Measurements from ENCODE around the gene CSMD2.

Gene CSMD2

DNA sequence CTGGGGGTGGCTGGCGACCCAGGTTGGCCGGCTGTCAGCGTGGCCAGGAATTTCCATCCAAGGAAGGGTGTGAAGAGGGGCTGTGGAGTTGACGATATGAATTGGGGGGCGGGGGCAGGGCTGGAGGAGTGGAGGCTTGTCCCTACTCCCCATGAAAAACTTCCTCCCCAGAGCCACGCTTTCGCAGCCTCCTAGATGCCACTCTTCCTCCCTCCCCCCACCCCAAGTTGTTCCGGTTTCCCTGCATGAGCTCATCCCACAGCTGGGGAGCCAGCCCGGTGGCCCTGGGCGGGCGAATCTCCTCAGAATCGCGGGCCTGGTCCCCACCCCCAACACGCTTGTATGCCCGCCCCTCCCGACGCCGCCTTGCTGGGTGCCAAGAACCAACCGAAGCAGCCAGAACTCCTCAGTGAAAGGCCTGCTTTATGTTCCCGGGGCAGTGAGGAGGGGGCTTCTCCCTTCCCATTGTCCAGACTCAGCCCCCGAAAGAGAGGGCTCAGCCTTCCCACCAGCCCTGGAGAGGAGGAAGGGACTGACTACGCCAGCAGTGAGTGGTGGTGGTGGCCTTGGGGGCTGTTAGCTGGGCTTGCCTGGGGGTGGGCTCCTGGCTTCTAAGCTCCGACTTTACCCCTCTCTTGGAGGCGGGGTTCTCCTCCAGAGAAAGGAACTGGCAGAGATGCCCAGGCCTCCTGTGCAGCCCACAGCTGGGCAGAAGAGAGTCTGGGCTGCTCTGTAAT is 1.8 kb upstream of the CSMD2 start:
- no peaks in the 10 kb centered on the region for H3K79me2 ChIP-seq (ENCODE audit: insufficient read depth, low read length)
- no peaks in the 10 kb centered on the region for H3K9me3 ChIP-seq (ENCODE audit: insufficient read depth, low read depth, low read length)
- H3K4me2 ChIP-seq (ENCODE audit: low read depth, low read length, poor library complexity, severe bottlenecking): no peak overlapping the region
- no peaks in the 10 kb centered on the region for H4K20me1 ChIP-seq (ENCODE audit: insufficient read depth, low read length, poor library complexity, severe bottlenecking)
- no peak for TF ChIP-seq EZH2phosphoT487 (IDR thresholded peaks at IDR 0.05; ENCODE audit: borderline replicate concordance)
- TF ChIP-seq, protein P1, sequence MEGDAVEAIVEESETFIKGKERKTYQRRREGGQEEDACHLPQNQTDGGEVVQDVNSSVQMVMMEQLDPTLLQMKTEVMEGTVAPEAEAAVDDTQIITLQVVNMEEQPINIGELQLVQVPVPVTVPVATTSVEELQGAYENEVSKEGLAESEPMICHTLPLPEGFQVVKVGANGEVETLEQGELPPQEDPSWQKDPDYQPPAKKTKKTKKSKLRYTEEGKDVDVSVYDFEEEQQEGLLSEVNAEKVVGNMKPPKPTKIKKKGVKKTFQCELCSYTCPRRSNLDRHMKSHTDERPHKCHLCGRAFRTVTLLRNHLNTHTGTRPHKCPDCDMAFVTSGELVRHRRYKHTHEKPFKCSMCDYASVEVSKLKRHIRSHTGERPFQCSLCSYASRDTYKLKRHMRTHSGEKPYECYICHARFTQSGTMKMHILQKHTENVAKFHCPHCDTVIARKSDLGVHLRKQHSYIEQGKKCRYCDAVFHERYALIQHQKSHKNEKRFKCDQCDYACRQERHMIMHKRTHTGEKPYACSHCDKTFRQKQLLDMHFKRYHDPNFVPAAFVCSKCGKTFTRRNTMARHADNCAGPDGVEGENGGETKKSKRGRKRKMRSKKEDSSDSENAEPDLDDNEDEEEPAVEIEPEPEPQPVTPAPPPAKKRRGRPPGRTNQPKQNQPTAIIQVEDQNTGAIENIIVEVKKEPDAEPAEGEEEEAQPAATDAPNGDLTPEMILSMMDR (conservative IDR thresholded peaks at IDR 0.05; ENCODE audit: low read length): no peak
- no peak overlapping the region for H2AFZ ChIP-seq (ENCODE audit: low read length)
- H3K27me3 ChIP-seq (ENCODE audit: insufficient read depth, low read length, poor library complexity, severe bottlenecking): no peaks in the 10 kb centered on the region
- H3K4me1 ChIP-seq (ENCODE audit: insufficient read depth, low read length, poor library complexity, severe bottlenecking): no peaks in the 10 kb centered on the region
- no peaks in the 10 kb centered on the region for H3K36me3 ChIP-seq (ENCODE audit: insufficient read depth, low read length)
- no peak overlapping the region for H3K9ac ChIP-seq (ENCODE audit: low read depth, low read length, poor library complexity, severe bottlenecking)
- H3K4me3 ChIP-seq (ENCODE audit: low read length, poor library complexity, severe bottlenecking): no peak overlapping the region
- no peaks in the 10 kb centered on the region for H3K9me2 ChIP-seq (replicated peaks; ENCODE audit: low read depth, low read length)
- H3F3A ChIP-seq (ENCODE audit: low read depth): no peaks in the 10 kb centered on the region

DNA sequence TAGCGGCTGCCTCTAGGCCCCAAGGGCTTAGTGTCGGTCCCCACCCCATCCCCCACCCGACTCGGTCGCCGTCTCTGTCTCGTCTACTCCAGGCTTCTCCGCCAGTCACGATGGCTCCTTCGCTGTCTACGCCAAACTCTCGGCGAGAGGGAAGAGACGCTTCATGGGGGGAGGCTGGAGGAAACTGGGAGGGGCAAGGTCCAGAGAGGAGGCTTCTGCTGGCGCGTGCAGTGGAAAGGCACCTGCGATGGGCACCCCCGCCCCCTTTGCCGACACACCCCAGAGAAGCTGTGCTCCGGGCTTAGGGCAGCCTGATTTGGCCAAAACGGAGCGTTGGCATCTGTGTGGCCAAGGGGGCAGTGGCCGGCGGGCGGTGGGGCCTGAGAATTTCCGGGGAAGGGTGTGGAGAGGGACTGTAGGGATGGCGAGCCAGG is 1.2 kb upstream of the CSMD2 start:
- Histone ChIP-seq H4K20me1 (ENCODE audit: insufficient read depth, low read length, poor library complexity, severe bottlenecking) (no peaks in the 10 kb centered on the region), H3K4me2 (ENCODE audit: low read depth, low read length, poor library complexity, severe bottlenecking) (no peak overlapping the region), H3K9me3 (ENCODE audit: insufficient read depth, low read depth, low read length) (no peaks in the 10 kb centered on the region), H3K36me3 (ENCODE audit: insufficient read depth, low read length) (no peaks in the 10 kb centered on the region), H3K9ac (ENCODE audit: low read depth, low read length, poor library complexity, severe bottlenecking) (no peak overlapping the region), H2AFZ (ENCODE audit: low read length) (no peak overlapping the region), H3K9me2 (replicated peaks; ENCODE audit: low read depth, low read length) (no peaks in the 10 kb centered on the region), H3K4me3 (ENCODE audit: low read length, poor library complexity, severe bottlenecking) (no peak overlapping the region), H3K27me3 (ENCODE audit: insufficient read depth, low read length, poor library complexity, severe bottlenecking) (no peaks in the 10 kb centered on the region), H3K79me2 (ENCODE audit: insufficient read depth, low read length) (no peaks in the 10 kb centered on the region), H3K4me1 (ENCODE audit: insufficient read depth, low read length, poor library complexity, severe bottlenecking) (no peaks in the 10 kb centered on the region), H3F3A (ENCODE audit: low read depth) (no peaks in the 10 kb centered on the region)
- TF ChIP-seq, protein P1 (conservative IDR thresholded peaks at IDR 0.05; ENCODE audit: low read length): no peak
- TF ChIP-seq EZH2phosphoT487 (IDR thresholded peaks at IDR 0.05; ENCODE audit: borderline replicate concordance): no peak

DNA sequence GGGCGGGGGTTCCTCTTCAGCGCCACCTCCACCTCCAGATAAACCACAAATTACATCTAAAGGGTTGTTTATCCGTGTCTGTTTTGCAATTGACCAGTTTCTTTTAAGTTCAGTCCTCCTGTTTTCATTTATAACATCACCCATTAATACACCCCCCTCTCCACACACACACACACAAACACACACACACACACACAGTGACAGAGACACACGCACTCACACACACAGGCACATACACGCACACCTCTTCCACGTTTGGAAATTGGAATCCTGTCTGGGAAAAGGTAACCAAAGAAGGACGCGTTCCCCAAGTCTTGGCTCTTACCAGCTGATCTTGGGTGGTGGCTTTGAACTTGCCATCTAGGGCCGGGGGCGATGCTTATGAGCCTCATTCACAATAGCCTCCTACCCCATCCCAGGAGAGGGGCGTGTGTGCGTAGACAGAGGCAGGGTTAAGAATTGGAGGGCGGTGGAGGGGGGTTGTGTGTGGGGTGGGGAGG is 442 bp upstream of the CSMD2 start:
- Histone ChIP-seq H3K9me3 (ENCODE audit: insufficient read depth, low read depth, low read length) (no peaks in the 10 kb centered on the region), H3K27me3 (ENCODE audit: insufficient read depth, low read length, poor library complexity, severe bottlenecking) (no peaks in the 10 kb centered on the region), H3K4me1 (ENCODE audit: insufficient read depth, low read length, poor library complexity, severe bottlenecking) (no peaks in the 10 kb centered on the region), H3K36me3 (ENCODE audit: insufficient read depth, low read length) (no peaks in the 10 kb centered on the region), H3F3A (ENCODE audit: low read depth) (no peaks in the 10 kb centered on the region), H3K79me2 (ENCODE audit: insufficient read depth, low read length) (no peaks in the 10 kb centered on the region), H4K20me1 (ENCODE audit: insufficient read depth, low read length, poor library complexity, severe bottlenecking) (no peaks in the 10 kb centered on the region), H2AFZ (ENCODE audit: low read length) (no peak overlapping the region), H3K4me2 (ENCODE audit: low read depth, low read length, poor library complexity, severe bottlenecking) (no peak overlapping the region), H3K4me3 (ENCODE audit: low read length, poor library complexity, severe bottlenecking) (no peak overlapping the region), H3K9me2 (replicated peaks; ENCODE audit: low read depth, low read length) (no peaks in the 10 kb centered on the region), H3K9ac (ENCODE audit: low read depth, low read length, poor library complexity, severe bottlenecking) (no peak overlapping the region)
- TF ChIP-seq, protein P1 (conservative IDR thresholded peaks at IDR 0.05; ENCODE audit: low read length): no peak
